Mammary epithelial cell (primary cell): ENCODE results near the gene WNK1.

Experiments used
- EZH2 ChIP-seq: IDR thresholded peaks from 2 replicates; pipeline ENCODE4 v1.6.1; 2012; ENCODE audit warnings: low read length, inconsistent platforms, borderline replicate concordance
- TF ChIP-seq, protein P1 (sequence below), 2 donors: IDR thresholded peaks in 1 of 2; conservative IDR thresholded peaks in 1 of 2; 2 replicates each; pipeline ENCODE4 v1.5.1; 2011 to 2012; ENCODE audit warnings: inconsistent platforms in 2 of 2, low read length in 2 of 2, mild to moderate bottlenecking in 2 of 2, control low read depth in 1 of 2, low read depth in 1 of 2; ENCODE audit not compliant: insufficient read depth in 1 of 2; ENCODE audit errors: extremely low read depth in 1 of 2

DNA sequence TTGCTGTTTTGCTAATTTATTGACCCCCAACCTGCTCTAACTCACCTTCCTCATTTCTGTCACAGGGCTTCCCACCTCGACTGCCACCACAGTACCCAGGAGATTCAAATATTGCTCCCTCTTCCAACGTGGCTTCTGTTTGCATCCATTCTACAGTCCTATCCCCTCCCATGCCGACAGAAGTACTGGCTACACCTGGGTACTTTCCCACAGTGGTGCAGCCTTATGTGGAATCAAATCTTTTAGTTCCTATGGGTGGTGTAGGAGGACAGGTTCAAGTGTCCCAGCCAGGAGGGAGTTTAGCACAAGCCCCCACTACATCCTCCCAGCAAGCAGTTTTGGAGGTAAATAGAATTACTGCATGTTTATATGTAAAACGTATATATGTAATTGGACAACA lies 128.3 kb downstream of the WNK1 start:
- TF ChIP-seq, protein P1, sequence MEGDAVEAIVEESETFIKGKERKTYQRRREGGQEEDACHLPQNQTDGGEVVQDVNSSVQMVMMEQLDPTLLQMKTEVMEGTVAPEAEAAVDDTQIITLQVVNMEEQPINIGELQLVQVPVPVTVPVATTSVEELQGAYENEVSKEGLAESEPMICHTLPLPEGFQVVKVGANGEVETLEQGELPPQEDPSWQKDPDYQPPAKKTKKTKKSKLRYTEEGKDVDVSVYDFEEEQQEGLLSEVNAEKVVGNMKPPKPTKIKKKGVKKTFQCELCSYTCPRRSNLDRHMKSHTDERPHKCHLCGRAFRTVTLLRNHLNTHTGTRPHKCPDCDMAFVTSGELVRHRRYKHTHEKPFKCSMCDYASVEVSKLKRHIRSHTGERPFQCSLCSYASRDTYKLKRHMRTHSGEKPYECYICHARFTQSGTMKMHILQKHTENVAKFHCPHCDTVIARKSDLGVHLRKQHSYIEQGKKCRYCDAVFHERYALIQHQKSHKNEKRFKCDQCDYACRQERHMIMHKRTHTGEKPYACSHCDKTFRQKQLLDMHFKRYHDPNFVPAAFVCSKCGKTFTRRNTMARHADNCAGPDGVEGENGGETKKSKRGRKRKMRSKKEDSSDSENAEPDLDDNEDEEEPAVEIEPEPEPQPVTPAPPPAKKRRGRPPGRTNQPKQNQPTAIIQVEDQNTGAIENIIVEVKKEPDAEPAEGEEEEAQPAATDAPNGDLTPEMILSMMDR (conservative IDR thresholded peaks at IDR 0.05 in 1 of 2, IDR thresholded peaks at IDR 0.05 in 1 of 2; ENCODE audit: extremely low read depth in 1 of 2, insufficient read depth in 1 of 2, low read depth in 1 of 2, low read length in 2 of 2): no peak
- no peak for TF ChIP-seq EZH2
